ENCODE data around the gene CDC14B. TPM values are rescaled to one million over a fixed set of nuclear protein-coding genes. Genes with fewer than 3 reads are reported as not detected.

Gene CDC14B
- total RNA-seq, 1 experiment from 2014 or later: 29.8 TPM

DNA sequence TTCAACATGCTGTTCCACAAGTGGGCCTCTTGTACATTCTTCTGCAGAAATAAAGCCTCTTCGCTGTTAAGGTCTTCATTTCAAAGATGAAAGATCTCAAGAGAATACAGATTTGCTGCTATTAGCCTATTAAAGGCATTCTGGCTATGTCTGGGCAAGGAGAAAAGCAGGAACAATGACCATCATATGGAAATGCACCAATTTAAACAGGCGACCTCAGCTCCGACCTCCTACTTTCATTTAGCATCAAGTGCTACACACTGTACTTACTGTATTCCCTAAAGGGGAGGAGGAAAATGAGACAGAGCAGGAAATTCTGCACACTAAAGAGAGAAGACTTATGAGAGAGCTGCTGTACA is 104.9 kb downstream of the CDC14B start:
- TF ChIP-seq, protein P1, sequence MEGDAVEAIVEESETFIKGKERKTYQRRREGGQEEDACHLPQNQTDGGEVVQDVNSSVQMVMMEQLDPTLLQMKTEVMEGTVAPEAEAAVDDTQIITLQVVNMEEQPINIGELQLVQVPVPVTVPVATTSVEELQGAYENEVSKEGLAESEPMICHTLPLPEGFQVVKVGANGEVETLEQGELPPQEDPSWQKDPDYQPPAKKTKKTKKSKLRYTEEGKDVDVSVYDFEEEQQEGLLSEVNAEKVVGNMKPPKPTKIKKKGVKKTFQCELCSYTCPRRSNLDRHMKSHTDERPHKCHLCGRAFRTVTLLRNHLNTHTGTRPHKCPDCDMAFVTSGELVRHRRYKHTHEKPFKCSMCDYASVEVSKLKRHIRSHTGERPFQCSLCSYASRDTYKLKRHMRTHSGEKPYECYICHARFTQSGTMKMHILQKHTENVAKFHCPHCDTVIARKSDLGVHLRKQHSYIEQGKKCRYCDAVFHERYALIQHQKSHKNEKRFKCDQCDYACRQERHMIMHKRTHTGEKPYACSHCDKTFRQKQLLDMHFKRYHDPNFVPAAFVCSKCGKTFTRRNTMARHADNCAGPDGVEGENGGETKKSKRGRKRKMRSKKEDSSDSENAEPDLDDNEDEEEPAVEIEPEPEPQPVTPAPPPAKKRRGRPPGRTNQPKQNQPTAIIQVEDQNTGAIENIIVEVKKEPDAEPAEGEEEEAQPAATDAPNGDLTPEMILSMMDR (IDR thresholded peaks at IDR 0.05; ENCODE audit: unreplicated experiment): no peak
- H3K36me3 Mint-ChIP-seq (ENCODE audit: insufficient read depth, unreplicated experiment): no peaks in the 10 kb centered on the region
- no TSS peak for BruUV-seq (replicated peaks)
- H3K4me1 Mint-ChIP-seq (ENCODE audit: low read depth, unreplicated experiment): no peaks in the 10 kb centered on the region
- H3K27me3 Mint-ChIP-seq (ENCODE audit: unreplicated experiment): no peaks in the 10 kb centered on the region
- intact Hi-C loops (cut with micrococcal nuclease; ENCODE audit: unreplicated experiment): no loop called here
- CTCF ChIA-PET: no interaction called here
- no peaks in the 10 kb centered on the region for H3K9me3 Mint-ChIP-seq (ENCODE audit: low read depth, unreplicated experiment)
- no peak overlapping the region for H3K4me3 Mint-ChIP-seq (ENCODE audit: low read depth, unreplicated experiment)
- DNase-seq: no peak
- no peak overlapping the region for H3K27ac Mint-ChIP-seq (ENCODE audit: unreplicated experiment)

DNA sequence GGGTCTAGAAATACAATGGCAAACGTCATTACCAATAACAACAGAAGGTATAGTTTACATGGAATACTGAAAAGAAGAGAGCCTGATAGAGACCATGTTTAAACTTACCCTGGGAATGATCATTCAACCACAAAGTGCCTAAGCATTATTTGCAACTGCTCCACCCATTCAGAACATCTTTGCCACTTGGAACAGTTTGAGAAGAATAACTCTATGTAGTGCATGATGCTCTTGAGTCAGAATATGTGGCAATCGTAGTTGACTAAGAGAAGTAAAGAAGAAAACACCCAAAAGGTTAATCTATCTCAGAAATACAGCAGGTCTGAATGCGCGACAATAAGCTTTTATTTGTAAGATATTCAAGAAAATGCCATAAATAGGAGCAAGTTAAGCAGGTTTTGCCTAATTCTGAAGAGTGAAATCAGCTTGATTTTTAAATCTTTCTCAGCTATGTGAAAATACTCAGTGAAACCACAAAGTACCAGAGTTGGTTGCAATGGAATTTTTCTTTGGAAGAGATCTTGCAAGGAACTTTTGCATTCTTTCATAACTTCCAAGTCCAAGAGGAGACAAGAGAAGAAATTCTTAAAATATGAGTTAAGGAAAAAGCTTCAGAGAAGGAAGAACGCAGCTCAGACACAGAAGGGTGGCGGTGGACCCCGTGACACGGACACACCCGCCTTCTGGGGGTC is 105.4 kb downstream of the CDC14B start:
- H3K36me3 Mint-ChIP-seq (ENCODE audit: insufficient read depth, unreplicated experiment): no peaks in the 10 kb centered on the region
- no peak overlapping the region for H3K27ac Mint-ChIP-seq (ENCODE audit: unreplicated experiment)
- H3K4me3 Mint-ChIP-seq (ENCODE audit: low read depth, unreplicated experiment): no peak overlapping the region
- TF ChIP-seq, protein P1 (IDR thresholded peaks at IDR 0.05; ENCODE audit: unreplicated experiment): no peak
- no peaks in the 10 kb centered on the region for H3K4me1 Mint-ChIP-seq (ENCODE audit: low read depth, unreplicated experiment)
- BruUV-seq (replicated peaks): no TSS peak
- H3K27me3 Mint-ChIP-seq (ENCODE audit: unreplicated experiment): no peaks in the 10 kb centered on the region
- intact Hi-C loops (cut with micrococcal nuclease; ENCODE audit: unreplicated experiment): no loop called here
- no peaks in the 10 kb centered on the region for H3K9me3 Mint-ChIP-seq (ENCODE audit: low read depth, unreplicated experiment)
- no peak for DNase-seq
- CTCF ChIA-PET: no interaction called here

DNA sequence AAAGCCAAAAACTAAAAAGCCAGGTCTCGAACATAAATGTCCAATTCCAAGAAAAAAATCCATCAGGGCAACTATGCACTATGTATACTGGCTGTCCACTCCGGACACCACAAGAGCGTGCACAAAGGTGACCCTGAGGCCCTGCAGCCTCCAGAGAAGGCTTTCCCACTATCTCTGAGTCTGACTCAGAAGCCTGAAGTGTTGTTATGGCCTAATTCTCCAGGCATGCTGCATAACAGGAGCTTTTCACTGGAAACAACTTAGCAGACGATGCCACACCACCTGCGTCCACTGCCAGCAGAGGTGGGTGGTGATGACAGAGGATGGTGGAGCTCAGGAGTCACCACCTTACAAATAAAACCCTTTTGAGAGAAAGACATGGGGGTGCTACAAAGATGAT is 106.0 kb downstream of the CDC14B start:
- Mint-ChIP-seq H3K4me3 (ENCODE audit: low read depth, unreplicated experiment) (no peak overlapping the region), H3K27ac (ENCODE audit: unreplicated experiment) (no peak overlapping the region), H3K4me1 (ENCODE audit: low read depth, unreplicated experiment) (no peaks in the 10 kb centered on the region), H3K9me3 (ENCODE audit: low read depth, unreplicated experiment) (no peaks in the 10 kb centered on the region), H3K36me3 (ENCODE audit: insufficient read depth, unreplicated experiment) (no peaks in the 10 kb centered on the region), H3K27me3 (ENCODE audit: unreplicated experiment) (no peaks in the 10 kb centered on the region)
- no TSS peak for BruUV-seq (replicated peaks)
- intact Hi-C loops (cut with micrococcal nuclease; ENCODE audit: unreplicated experiment): no loop called here
- TF ChIP-seq, protein P1 (IDR thresholded peaks at IDR 0.05; ENCODE audit: unreplicated experiment): no peak
- DNase-seq: no peak
- CTCF ChIA-PET: no interaction called here

DNA sequence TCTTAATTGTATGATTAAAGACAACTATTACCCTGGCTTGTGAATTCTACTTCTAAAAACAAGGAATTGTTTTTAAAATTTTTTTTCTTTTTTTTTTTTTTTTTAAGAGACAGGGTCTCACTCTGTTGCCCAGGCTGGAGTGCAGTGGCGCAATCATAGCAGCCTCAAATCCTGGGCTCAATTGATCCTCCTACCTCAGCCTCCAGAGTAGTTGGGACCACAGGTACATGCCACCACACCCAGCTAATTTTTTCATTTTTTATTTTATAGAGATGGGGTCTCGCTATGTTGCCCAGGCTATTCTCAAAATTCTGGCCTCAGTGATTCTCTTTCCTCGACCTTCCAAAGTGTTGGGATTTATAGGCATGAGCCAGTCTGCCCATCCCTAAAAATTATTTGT is 107.4 kb downstream of the CDC14B start:
- intact Hi-C loops (cut with micrococcal nuclease; ENCODE audit: unreplicated experiment): no loop called here
- Mint-ChIP-seq H3K36me3 (ENCODE audit: insufficient read depth, unreplicated experiment) (no peaks in the 10 kb centered on the region), H3K4me3 (ENCODE audit: low read depth, unreplicated experiment) (no peak overlapping the region), H3K27me3 (ENCODE audit: unreplicated experiment) (no peaks in the 10 kb centered on the region), H3K4me1 (ENCODE audit: low read depth, unreplicated experiment) (no peaks in the 10 kb centered on the region), H3K27ac (ENCODE audit: unreplicated experiment) (no peak overlapping the region), H3K9me3 (ENCODE audit: low read depth, unreplicated experiment) (no peaks in the 10 kb centered on the region)
- BruUV-seq (replicated peaks): no TSS peak
- no peak for DNase-seq
- TF ChIP-seq, protein P1 (IDR thresholded peaks at IDR 0.05; ENCODE audit: unreplicated experiment): no peak
- CTCF ChIA-PET: interaction anchor here (0.6 to 0.7 kb wide), 2 partner anchors 19 to 153 kb away, joined by 3 read pairs; no protein-coding TSS in a partner anchor

Measured in Calu3 (cell line).